Adrenal gland (tissue), 12 donors: ENCODE data around the gene SMIM24. TPM values are rescaled to one million over a fixed set of nuclear protein-coding genes. Genes with fewer than 3 reads are reported as not detected.

ENCODE experiments used
- DNase-seq, 7 donors: peaks; one replicate each; pipeline ENCODE4 v3.0.0-alpha.2; 2019 to 2020
- H3K27ac ChIP-seq, 5 donors: fragments of 200-600 bp; sonication (generic) in 4 of 5; 1 replicate in 3 of 5; 2 replicates in 2 of 5; pipeline versions ENCODE4 v1.5.1 to v1.8.0; 2016 to 2020; ENCODE audit warnings: mild to moderate bottlenecking in 1 of 5
- H3K27me3 ChIP-seq: fragments of 200-600 bp; 2 replicates; pipeline ENCODE4 v1.8.0; 2021
- H3K36me3 ChIP-seq, 2 donors: fragments of 200-600 bp; replicated peaks in 1 of 2; 1 replicate in 1 of 2; 2 replicates in 1 of 2; pipeline versions ENCODE4 v1.5.1 to v1.8.0; 2018 to 2022
- H3K4me1 ChIP-seq, 2 donors: fragments of 200-600 bp; replicated peaks in 1 of 2; 1 replicate in 1 of 2; 2 replicates in 1 of 2; pipeline versions ENCODE4 v1.5.1 to v1.8.0; 2018 to 2021
- H3K4me3 ChIP-seq, 4 donors: fragments of 200-600 bp; sonication (generic) in 3 of 4; one replicate each; pipeline ENCODE4 v1.5.1; 2016 to 2018
- H3K9me3 ChIP-seq, 3 donors: fragments of 200-600 bp; sonication (generic) in 1 of 3; replicated peaks in 1 of 3; 1 replicate in 2 of 3; 2 replicates in 1 of 3; pipeline versions ENCODE4 v1.5.1 to v1.8.0; 2016 to 2021
- CTCF ChIP-seq, 6 experiments: fragments of 450-650 bp in 4 of 6; fragments of 200-600 bp in 2 of 6; sonication (generic) in 1 of 6; IDR thresholded peaks; 1 replicate in 5 of 6; 2 replicates in 1 of 6; pipeline versions ENCODE4 v1.5.1 to v1.8.0; 2016 to 2021; ENCODE audit warnings: antibody characterized with exemption in 6 of 6, mild to moderate bottlenecking in 2 of 6, moderate library complexity in 1 of 6
- POLR2A ChIP-seq, 2 donors: fragments of 450-650 bp; IDR thresholded peaks; one replicate each; pipeline ENCODE4 v1.6.1; 2017; ENCODE audit warnings: antibody characterized with exemption in 2 of 2, mild to moderate bottlenecking in 2 of 2, moderate library complexity in 1 of 2
- WGBS, 4 donors: extraction: QIAGEN DNeasy Blood & Tissue Kit in 2 of 4; methylation state at CpG; one replicate each; pipeline versions ENCODE4 v1.1.5 to v1.1.7; 2013 to 2017; 5-methylcytosine and 5-hydroxymethylcytosine counted together
- intact Hi-C, 2 donors: fragments of 100-400 bp; cut with DNase I; formaldehyde crosslinking; loops; one replicate each; pipeline versions ENCODE4 v1.14.1 to v1.15.0; 2022 to 2023
- polyA plus RNA-seq, 3 donors: library from polyadenylated mRNA; stranded (reverse); fragments of 200-250 nt in 2 of 3; fragments of 350-450 nt in 1 of 3; fragmentation: Illumina TruSeq in 1 of 3; extraction: RNeasy Lipid Tissue Mini Kit (QIAGEN cat#74804) in 1 of 3; gene quantifications; one replicate each; pipeline ENCODE4 v1.2.3, GENCODE V29; 2013 to 2014
- total RNA-seq, 9 donors: library from RNA; depleted of rRNA in 4 of 9; stranded (reverse); fragments of >200 nt in 4 of 9; fragments of 120-200 nt in 1 of 9; fragmentation: NEBNext Ultra II Directional in 1 of 9; extraction: Animal tissue kit (Norgen Biotek cat#: 25700) in 1 of 9; gene quantifications; one replicate each; pipeline versions ENCODE4 v1.1.0 to v1.2.4, GENCODE V29; 2013 to 2023
- donor health status: healthy with polysubstance abuse.
- donor health status: Bipolar disorder and iron deficiency.
- donor health status: DM: yes; HTN: yes; CAD: no.
- donor health status: DM: no; HTN: no; CAD: no.
- donor health status: DM: no; HTN: no; CAD: no.
- donor health status: DM: yes; HTN: yes; CAD: no.

The SMIM24 gene
- total and polyA plus RNA-seq, 12 donors = 0.36 to 0.48 TPM; not detected in 10

- TF ChIP-seq POLR2A (IDR thresholded peaks at IDR 0.05) = no peak
- peak in 1 of 6 experiments; percentile 24 for TF ChIP-seq CTCF (IDR thresholded peaks at IDR 0.05)
- WGBS, 4 donors = 36 to 45% (median 41%) methylated on average over 23 to 33 of the region's 33 CpGs
- Histone ChIP-seq H3K36me3 (peaks cover 0 to 70% of the 10 kb centered on the region in 2 donors), H3K4me3 (no peak overlapping the region), H3K9me3 (no peaks in the 10 kb centered on the region), H3K4me1 (peaks cover 6 to 47% of the 10 kb centered on the region in 2 donors), H3K27ac (peak overlapping the region in 4 of 5 donors; percentile 24 to 79 (median 62)), H3K27me3 (no peaks in the 10 kb centered on the region)
- intact Hi-C loops = no loop called here
- peak in 5 of 7 donors; percentile 54 to 88 (median 62) for DNase-seq
Measured at GRCh38 chr19:3443840-3444694, 36.3 kb downstream of the SMIM24 start.

GRCh38 chr19:3442487-3443071, 37.7 kb downstream of the SMIM24 start:
- peak overlapping the region in 3 of 5 donors; percentile 47 to 77 (median 55) for H3K27ac ChIP-seq
- H3K36me3 ChIP-seq = peaks cover 0 to 71% of the 10 kb centered on the region in 2 donors
- no peak for DNase-seq
- H3K4me3 ChIP-seq = no peak overlapping the region
- H3K4me1 ChIP-seq = peaks cover 6 to 47% of the 10 kb centered on the region in 2 donors
- intact Hi-C loops = no loop called here
- H3K9me3 ChIP-seq = no peaks in the 10 kb centered on the region
- WGBS, 4 donors = 83 to 98% (median 91%) methylated on average over 7 to 15 of the region's 15 CpGs
- no peaks in the 10 kb centered on the region for H3K27me3 ChIP-seq
- TF ChIP-seq CTCF (IDR thresholded peaks at IDR 0.05) = no peak

- peaks cover 6 to 47% of the 10 kb centered on the region in 2 donors for H3K4me1 ChIP-seq
- peaks cover 0 to 71% of the 10 kb centered on the region in 2 donors for H3K36me3 ChIP-seq
- no peak overlapping the region for H3K4me3 ChIP-seq
- no peak for DNase-seq
- 67 to 75% (median 69%) methylated on average over 12 to 14 of the region's 14 CpGs for WGBS, 4 donors
- peak overlapping the region in 3 of 5 donors; percentile 47 to 80 (median 77) for H3K27ac ChIP-seq
- intact Hi-C loops = no loop called here
- no peak for TF ChIP-seq POLR2A (IDR thresholded peaks at IDR 0.05)
- TF ChIP-seq CTCF (IDR thresholded peaks at IDR 0.05) = no peak
- no peaks in the 10 kb centered on the region for H3K9me3 ChIP-seq
- no peaks in the 10 kb centered on the region for H3K27me3 ChIP-seq
Measured at GRCh38 chr19:3441986-3442329, 38.4 kb downstream of the SMIM24 start.

- no peak for DNase-seq
- TF ChIP-seq POLR2A (IDR thresholded peaks at IDR 0.05) (no peak), CTCF (IDR thresholded peaks at IDR 0.05) (no peak)
- H3K36me3 ChIP-seq = peaks cover 0 to 71% of the 10 kb centered on the region in 2 donors
- H3K4me1 ChIP-seq = peaks cover 6 to 47% of the 10 kb centered on the region in 2 donors
- 68 to 72% (median 69%) methylated on average over 19 to 25 of the region's 25 CpGs for WGBS, 4 donors
- peak overlapping the region in 3 of 5 donors; percentile 37 to 80 (median 77) for H3K27ac ChIP-seq
- H3K9me3 ChIP-seq = no peaks in the 10 kb centered on the region
- intact Hi-C loops = no loop called here
- no peaks in the 10 kb centered on the region for H3K27me3 ChIP-seq
- H3K4me3 ChIP-seq = no peak overlapping the region
Measured at GRCh38 chr19:3441089-3441985, 39.0 kb downstream of the SMIM24 start.
